CD4-positive, alpha-beta T cell treated with Interleukin-15 for 4 hours (primary cell): ENCODE results near the gene SLC10A7.

Source experiments
- DNase-seq: peaks from one replicate; pipeline ENCODE4 v3.0.0-alpha.2; 2020; ENCODE audit warnings: low spot score

The SLC10A7 gene

GRCh38 chr4:146439437-146439836, 82.3 kb downstream of the SLC10A7 start:
- no peak for DNase-seq

- DNase-seq: no peak
Observed at GRCh38 chr4:146437778-146438177, 84.0 kb downstream of the SLC10A7 start.

GRCh38 chr4:146436423-146437162, 85.1 kb downstream of the SLC10A7 start:
- no peak for DNase-seq

- DNase-seq: no peak
Observed at GRCh38 chr4:146435962-146436361, 85.8 kb downstream of the SLC10A7 start.

- no peak for DNase-seq
Observed at GRCh38 chr4:146432065-146432464, 89.7 kb downstream of the SLC10A7 start.

GRCh38 chr4:146428298-146428697, 93.4 kb downstream of the SLC10A7 start:
- no peak for DNase-seq

GRCh38 chr4:146417822-146418221, 103.9 kb downstream of the SLC10A7 start:
- DNase-seq: no peak

- DNase-seq: no peak
Observed at GRCh38 chr4:146415829-146416228, 105.9 kb downstream of the SLC10A7 start.

- DNase-seq: no peak
Observed at GRCh38 chr4:146407669-146408084, 114.1 kb downstream of the SLC10A7 start.

GRCh38 chr4:146407257-146407656, 114.5 kb downstream of the SLC10A7 start:
- no peak for DNase-seq

GRCh38 chr4:146401274-146401673, 120.5 kb downstream of the SLC10A7 start:
- DNase-seq: no peak

- no peak for DNase-seq
Observed at GRCh38 chr4:146398896-146399445, 122.8 kb downstream of the SLC10A7 start.

GRCh38 chr4:146398404-146398803, 123.3 kb downstream of the SLC10A7 start:
- DNase-seq: no peak

GRCh38 chr4:146389561-146389960, 132.2 kb downstream of the SLC10A7 start:
- no peak for DNase-seq

GRCh38 chr4:146382194-146382593, 139.5 kb downstream of the SLC10A7 start:
- DNase-seq: no peak

GRCh38 chr4:146381263-146381872, 140.4 kb downstream of the SLC10A7 start:
- DNase-seq: no peak

- no peak for DNase-seq
Observed at GRCh38 chr4:146379744-146380143, 142.0 kb downstream of the SLC10A7 start.

- no peak for DNase-seq
Observed at GRCh38 chr4:146371812-146372211, 149.9 kb downstream of the SLC10A7 start.

- no peak for DNase-seq
Observed at GRCh38 chr4:146370841-146371240, 150.9 kb downstream of the SLC10A7 start.

- no peak for DNase-seq
Observed at GRCh38 chr4:146369446-146369845, 152.3 kb downstream of the SLC10A7 start.

- no peak for DNase-seq
Observed at GRCh38 chr4:146368209-146368608, 153.5 kb downstream of the SLC10A7 start.

- no peak for DNase-seq
Observed at GRCh38 chr4:146367347-146367746, 154.4 kb downstream of the SLC10A7 start.

- DNase-seq: no peak
Observed at GRCh38 chr4:146359771-146360170, 162.0 kb downstream of the SLC10A7 start.
